HepG2 (cell line): ENCODE data around the gene CACNA1C. TPM values are rescaled to one million over a fixed set of nuclear protein-coding genes. Genes with fewer than 3 reads are reported as not detected.
A peak's percentile ranks its signal among the peaks of the same experiment; 100 is the strongest.

Experiments used
- ATAC-seq: fragments of 200-7000 bp; cut with Tn5 transposase; 3 replicates; pipeline ENCODE4 v1.9.1; 2020; ENCODE audit warnings: mild to moderate bottlenecking, moderate library complexity
- BruUV-seq: library from RNA; stranded (reverse); fragments of 400-500 nt; replicated peaks from 2 replicates; lab custom pipeline; 2021; lab: Mats Ljungman, UMichigan
- CTCF ChIA-PET: fragments of 300-600 bp; formaldehyde crosslinking; extraction: SDS; loops from one replicate; lab custom pipeline; 2021; ENCODE audit warnings: low total read pairs, inconsistent platforms, low intra/inter-chr PET ratio; lab: Yijun Ruan, JAX
- POLR2A ChIA-PET: fragments of 350-600 bp; sonication (Branson Sonifier 250); formaldehyde crosslinking; loops from one replicate; lab custom pipeline; 2020; ENCODE audit warnings: antibody characterized with exemption, inconsistent platforms; lab: Yijun Ruan, JAX
- DNase-seq: peaks from one replicate; pipeline ENCODE4 v3.0.0-alpha.2; 2015; ENCODE audit warnings: low spot score
- FAIRE-seq: peaks from 3 replicates; lab custom pipeline; 2011; peaks lifted over from hg19 to GRCh38; lab: Jason Lieb, UNC
- H2AFZ ChIP-seq: one replicate; pipeline ENCODE4 v1.6.1; 2011; ENCODE audit warnings: low read length, inconsistent platforms
- H3K27ac ChIP-seq: fragments of 300-600 bp; 3 replicates; pipeline ENCODE4 v1.8.0; 2011; ENCODE audit warnings: mixed run types, mild to moderate bottlenecking, mixed read lengths, low read length, inconsistent platforms; ENCODE audit not compliant: insufficient read depth; ENCODE audit errors: extremely low read length
- H3K27me3 ChIP-seq, 2 experiments: fragments of 200-600 bp in 1 of 2; 2 replicates in 1 of 2; 3 replicates in 1 of 2; pipeline versions ENCODE4 v1.6.0 to v1.8.0; 2011; ENCODE audit warnings: low read length in 2 of 2, mild to moderate bottlenecking in 2 of 2, moderate library complexity in 2 of 2, inconsistent platforms in 1 of 2; ENCODE audit not compliant: insufficient read depth in 2 of 2, control insufficient read depth in 1 of 2
- H3K36me3 ChIP-seq, 2 experiments: fragments of 200-600 bp in 1 of 2; replicated peaks in 1 of 2; 2 replicates in 1 of 2; 3 replicates in 1 of 2; pipeline versions ENCODE4 v1.5.1 to v1.8.0; 2011; ENCODE audit warnings: low read length in 2 of 2, inconsistent platforms in 1 of 2; ENCODE audit not compliant: insufficient read depth in 2 of 2, control insufficient read depth in 1 of 2
- H3K4me1 ChIP-seq: 2 replicates; pipeline ENCODE4 v1.5.1; 2012; ENCODE audit warnings: low read length, inconsistent platforms; ENCODE audit not compliant: insufficient read depth
- H3K4me2 ChIP-seq: 2 replicates; pipeline ENCODE4 v1.6.0; 2011; ENCODE audit warnings: low read depth, low read length, inconsistent platforms
- H3K4me3 ChIP-seq, 3 experiments: fragments of 200-600 bp in 1 of 3; sonication (generic), shearing (Covaris generic) in 1 of 3; replicated peaks in 1 of 3; 2 replicates each; pipeline ENCODE4 v1.5.1; 2011 to 2016; ENCODE audit warnings: low read length in 3 of 3, inconsistent platforms in 2 of 3, low read depth in 2 of 3, mild to moderate bottlenecking in 2 of 3, control low read depth in 1 of 3, mixed read lengths in 1 of 3; ENCODE audit not compliant: insufficient read depth in 1 of 3
- H3K79me2 ChIP-seq: one replicate; pipeline ENCODE4 v1.6.1; 2011; ENCODE audit warnings: low read length, inconsistent platforms; ENCODE audit not compliant: insufficient read depth
- H3K9ac ChIP-seq: 2 replicates; pipeline ENCODE4 v1.6.0; 2011; ENCODE audit warnings: mild to moderate bottlenecking, low read depth, low read length, inconsistent platforms; ENCODE audit not compliant: insufficient read depth
- H3K9me3 ChIP-seq: 2 replicates; pipeline ENCODE4 v1.5.1; 2012; ENCODE audit warnings: mild to moderate bottlenecking, low read length
- H4K20me1 ChIP-seq: 2 replicates; pipeline ENCODE4 v1.6.0; 2011; ENCODE audit warnings: inconsistent platforms, mild to moderate bottlenecking, low read length, moderate library complexity; ENCODE audit not compliant: insufficient read depth
- DNMT1 ChIP-seq: sonication (generic); formaldehyde crosslinking; IDR thresholded peaks from 2 replicates; pipeline ENCODE4 v1.5.1; 2020; ENCODE audit warnings: mild to moderate bottlenecking, missing genetic modification reagents
- DNMT3B ChIP-seq: conservative IDR thresholded peaks from 2 replicates; pipeline ENCODE4 v1.6.1; 2016; ENCODE audit warnings: missing biosample characterization, control low read depth
- EP300 ChIP-seq, 3 experiments: sonication (generic) in 1 of 3; formaldehyde crosslinking in 1 of 3; IDR thresholded peaks; 2 replicates each; pipeline versions ENCODE4 v1.5.1 to v1.6.1; 2011 to 2020; ENCODE audit warnings: low read depth in 2 of 3, low read length in 2 of 3, borderline replicate concordance in 1 of 3, improper control_type of control experiment in 1 of 3, mild to moderate bottlenecking in 1 of 3, missing genetic modification reagents in 1 of 3, moderate library complexity in 1 of 3
- HIVEP1 ChIP-seq: sonication (generic); formaldehyde crosslinking; IDR thresholded peaks from 2 replicates; pipeline ENCODE4 v1.4.0; 2020; ENCODE audit warnings: mild to moderate bottlenecking, missing genetic modification reagents
- KAT2B ChIP-seq: fragments of 150-350 bp; IDR thresholded peaks from 2 replicates; pipeline ENCODE4 v1.6.1; 2014; ENCODE audit warnings: low read depth, low read length, borderline replicate concordance
- MAFK ChIP-seq, 2 experiments: IDR thresholded peaks in 1 of 2; conservative IDR thresholded peaks in 1 of 2; 2 replicates each; pipeline ENCODE4 v1.6.1; 2011; ENCODE audit warnings: improper control_type of control experiment in 2 of 2, low read length in 2 of 2
- MIXL1 ChIP-seq: IDR thresholded peaks from 2 replicates; pipeline ENCODE4 v1.6.1; 2016
- MYNN ChIP-seq: sonication (generic); formaldehyde crosslinking; IDR thresholded peaks from 2 replicates; pipeline ENCODE4 v1.4.0; 2020; ENCODE audit warnings: mild to moderate bottlenecking, low read depth, missing genetic modification reagents
- NR2F1 ChIP-seq, 2 experiments: fragments of 450-650 bp in 1 of 2; formaldehyde crosslinking in 1 of 2; IDR thresholded peaks; 2 replicates each; pipeline versions ENCODE4 v1.5.0 to v1.6.1; 2016 to 2020; ENCODE audit warnings: mild to moderate bottlenecking in 1 of 2, missing compliant biosample characterization in 1 of 2, missing genetic modification reagents in 1 of 2, moderate library complexity in 1 of 2
- SAFB2 ChIP-seq: sonication (generic); formaldehyde crosslinking; IDR thresholded peaks from 2 replicates; pipeline ENCODE4 v1.5.1; 2020; ENCODE audit warnings: missing genetic modification reagents, low read depth, mild to moderate bottlenecking, borderline replicate concordance
- ZBTB1 ChIP-seq: sonication (generic); formaldehyde crosslinking; IDR thresholded peaks from 2 replicates; pipeline ENCODE4 v1.4.0; 2020; ENCODE audit warnings: missing genetic modification reagents, borderline replicate concordance
- ZFY ChIP-seq: sonication (generic); formaldehyde crosslinking; IDR thresholded peaks from 2 replicates; pipeline ENCODE4 v1.4.0; 2020; ENCODE audit warnings: missing genetic modification reagents
- ZNF501 ChIP-seq: sonication (generic); formaldehyde crosslinking; IDR thresholded peaks from 2 replicates; pipeline ENCODE4 v1.5.1; 2020; ENCODE audit warnings: mild to moderate bottlenecking, moderate library complexity, missing genetic modification reagents
- ZNF567 ChIP-seq: sonication (generic); formaldehyde crosslinking; IDR thresholded peaks from 2 replicates; pipeline ENCODE4 v1.8.1; 2023; ENCODE audit warnings: mild to moderate bottlenecking, missing genetic modification reagents, borderline replicate concordance
- ZNF569 ChIP-seq: sonication (generic); formaldehyde crosslinking; IDR thresholded peaks from 2 replicates; pipeline ENCODE4 v1.5.0; 2020; ENCODE audit warnings: mild to moderate bottlenecking, missing genetic modification reagents, moderate library complexity, borderline replicate concordance
- ZSCAN12 ChIP-seq: sonication (generic); formaldehyde crosslinking; IDR thresholded peaks from 2 replicates; pipeline ENCODE4 v1.9.0; 2021; ENCODE audit warnings: mild to moderate bottlenecking, missing genetic modification reagents
- WGBS: methylation state at CpG from one replicate; pipeline ENCODE4 v1.1.6; 2017; ENCODE audit warnings: low lambda C conversion rate; 5-methylcytosine and 5-hydroxymethylcytosine counted together
- in situ Hi-C: cut with HindIII; loops from 2 replicates; pipeline ENCODE4 v1.10.0; 2017; ENCODE audit warnings: low pct_unique_long_range_greater_than_20kb; ENCODE audit not compliant: extremely low pct_ligation_motif_present
- intact Hi-C: fragments of 100-400 bp; cut with micrococcal nuclease; formaldehyde crosslinking; loops from one replicate; pipeline ENCODE4 v1.10.0; 2022; ENCODE audit not compliant: unreplicated experiment
- polyA plus RNA-seq, 8 experiments: library from polyadenylated mRNA; depleted of rRNA in 3 of 8; stranded (reverse) in 7 of 8; unstranded in 1 of 8; fragments of >200 nt; fragmentation: Illumina TruSeq in 4 of 8; extraction: Trizol in 4 of 8; gene quantifications; 2 replicates each; pipeline versions ENCODE4 v1.2.1 to v1.2.3, GENCODE V29; 2011 to 2016; ENCODE audit warnings: low read depth in 4 of 8, missing spikeins in 1 of 8, mixed read lengths in 1 of 8; ENCODE audit not compliant: insufficient read depth in 1 of 8
- total RNA-seq, 5 experiments: library from RNA; depleted of rRNA; stranded (reverse); fragments of >200 nt; fragmentation: Illumina TruSeq; extraction: Trizol; gene quantifications; 2 replicates each; pipeline ENCODE4 v1.2.3, GENCODE V29; 2016; ENCODE audit warnings: low read depth in 1 of 5
- TF ChIP-seq, protein P1 (sequence below): sonication (generic); formaldehyde crosslinking; IDR thresholded peaks from 2 replicates; pipeline ENCODE4 v1.4.0; 2020; ENCODE audit warnings: missing genetic modification reagents
- TF ChIP-seq, protein P2 (sequence below): sonication (generic); formaldehyde crosslinking; IDR thresholded peaks from 2 replicates; pipeline ENCODE4 v1.8.0; 2022; ENCODE audit warnings: missing genetic modification reagents, mild to moderate bottlenecking, moderate library complexity, borderline replicate concordance

CACNA1C gene
- total and polyA plus RNA-seq, 2 of the 13 experiments (the other 11 are each of a cell fraction or from before 2014, with no cell fraction given): not detected

DNA sequence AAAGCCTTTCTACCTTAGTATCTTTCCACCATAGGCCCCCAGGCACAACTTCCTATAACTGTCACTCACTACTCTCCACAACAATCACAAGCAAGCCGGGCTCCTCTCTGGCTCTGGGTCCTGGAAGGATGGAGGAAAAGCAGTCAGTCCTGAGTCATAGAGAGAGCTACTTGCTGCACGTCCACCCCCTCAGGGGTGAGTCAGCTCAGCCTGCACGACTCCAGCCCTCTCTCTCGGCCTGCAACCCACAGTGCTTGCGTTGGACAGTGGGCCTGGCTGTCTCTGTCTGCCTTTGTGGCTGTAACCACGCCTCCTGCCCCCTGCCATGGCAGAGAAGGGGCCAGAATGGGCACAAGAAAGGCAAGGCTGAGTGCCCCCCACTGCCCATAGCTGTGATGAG, 587.9 kb downstream of the CACNA1C start:
- Histone ChIP-seq H3K4me1 (no peaks in the 10 kb centered on the region), H3K27me3 (peaks cover 9 to 96% of the 10 kb centered on the region in 2 experiments), H3K9me3 (no peaks in the 10 kb centered on the region), H2AFZ (no peak overlapping the region), H3K36me3 (no peaks in the 10 kb centered on the region), H3K27ac (no peak overlapping the region), H4K20me1 (0 out of 2 replicates have a peak, but pooled peaks cover 3% of the 10 kb centered on the region), H3K79me2 (no peaks in the 10 kb centered on the region), H3K4me3 (no peak overlapping the region), H3K4me2 (no peak overlapping the region), H3K9ac (no peak overlapping the region)
- in situ Hi-C loops: no loop called here
- ATAC-seq (peak; percentile 50), FAIRE-seq (no peak), DNase-seq (no peak)
- intact Hi-C loops: no loop called here
- no peak for TF ChIP-seq NR2F1 (CRISPR knock-in tag; IDR thresholded peaks at IDR 0.05)
- no peak for TF ChIP-seq ZNF501 (CRISPR knock-in tag)
- TF ChIP-seq MIXL1: no peak
- TF ChIP-seq ZNF569 (CRISPR knock-in tag): no peak
- no peak for TF ChIP-seq KAT2B
- no peak for TF ChIP-seq ZSCAN12 (CRISPR knock-in tag)
- TF ChIP-seq, protein P1, sequence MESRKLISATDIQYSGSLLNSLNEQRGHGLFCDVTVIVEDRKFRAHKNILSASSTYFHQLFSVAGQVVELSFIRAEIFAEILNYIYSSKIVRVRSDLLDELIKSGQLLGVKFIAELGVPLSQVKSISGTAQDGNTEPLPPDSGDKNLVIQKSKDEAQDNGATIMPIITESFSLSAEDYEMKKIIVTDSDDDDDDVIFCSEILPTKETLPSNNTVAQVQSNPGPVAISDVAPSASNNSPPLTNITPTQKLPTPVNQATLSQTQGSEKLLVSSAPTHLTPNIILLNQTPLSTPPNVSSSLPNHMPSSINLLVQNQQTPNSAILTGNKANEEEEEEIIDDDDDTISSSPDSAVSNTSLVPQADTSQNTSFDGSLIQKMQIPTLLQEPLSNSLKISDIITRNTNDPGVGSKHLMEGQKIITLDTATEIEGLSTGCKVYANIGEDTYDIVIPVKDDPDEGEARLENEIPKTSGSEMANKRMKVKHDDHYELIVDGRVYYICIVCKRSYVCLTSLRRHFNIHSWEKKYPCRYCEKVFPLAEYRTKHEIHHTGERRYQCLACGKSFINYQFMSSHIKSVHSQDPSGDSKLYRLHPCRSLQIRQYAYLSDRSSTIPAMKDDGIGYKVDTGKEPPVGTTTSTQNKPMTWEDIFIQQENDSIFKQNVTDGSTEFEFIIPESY (CRISPR knock-in tag): no peak
- TF ChIP-seq SAFB2 (CRISPR knock-in tag): no peak
- no peak for TF ChIP-seq HIVEP1 (CRISPR knock-in tag)
- TF ChIP-seq, protein P2, sequence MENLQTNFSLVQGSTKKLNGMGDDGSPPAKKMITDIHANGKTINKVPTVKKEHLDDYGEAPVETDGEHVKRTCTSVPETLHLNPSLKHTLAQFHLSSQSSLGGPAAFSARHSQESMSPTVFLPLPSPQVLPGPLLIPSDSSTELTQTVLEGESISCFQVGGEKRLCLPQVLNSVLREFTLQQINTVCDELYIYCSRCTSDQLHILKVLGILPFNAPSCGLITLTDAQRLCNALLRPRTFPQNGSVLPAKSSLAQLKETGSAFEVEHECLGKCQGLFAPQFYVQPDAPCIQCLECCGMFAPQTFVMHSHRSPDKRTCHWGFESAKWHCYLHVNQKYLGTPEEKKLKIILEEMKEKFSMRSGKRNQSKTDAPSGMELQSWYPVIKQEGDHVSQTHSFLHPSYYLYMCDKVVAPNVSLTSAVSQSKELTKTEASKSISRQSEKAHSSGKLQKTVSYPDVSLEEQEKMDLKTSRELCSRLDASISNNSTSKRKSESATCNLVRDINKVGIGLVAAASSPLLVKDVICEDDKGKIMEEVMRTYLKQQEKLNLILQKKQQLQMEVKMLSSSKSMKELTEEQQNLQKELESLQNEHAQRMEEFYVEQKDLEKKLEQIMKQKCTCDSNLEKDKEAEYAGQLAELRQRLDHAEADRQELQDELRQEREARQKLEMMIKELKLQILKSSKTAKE: no peak
- TF ChIP-seq ZNF567 (CRISPR knock-in tag): no peak
- TF ChIP-seq DNMT3B (CRISPR knock-in tag): no peak
- no peak for TF ChIP-seq EP300 (IDR thresholded peaks at IDR 0.05; ENCODE audit: low read depth in 2 of 2, low read length in 2 of 2)
- TF ChIP-seq EP300 (CRISPR knock-in tag; IDR thresholded peaks at IDR 0.05; ENCODE audit: borderline replicate concordance): no peak
- TF ChIP-seq MYNN: no peak
- no peak for TF ChIP-seq DNMT1 (CRISPR knock-in tag)
- TF ChIP-seq ZFY: no peak
- no peak for TF ChIP-seq MAFK (conservative IDR thresholded peaks at IDR 0.05 in 1 of 2, IDR thresholded peaks at IDR 0.05 in 1 of 2; ENCODE audit: low read length in 2 of 2)
- no peak for TF ChIP-seq ZBTB1 (CRISPR knock-in tag)
- POLR2A ChIA-PET: no interaction called here
- WGBS: 0% methylated on average over 5 of the region's 6 CpGs
- CTCF ChIA-PET: no interaction called here
- no TSS peak for BruUV-seq
